Suppressor macrophage treated with lipopolysaccharide for 4 hours (primary cell): ENCODE measurements around the gene TEX19.
"Not testable (repeated sequence)": the region's sequence is repeated elsewhere in the genome, so short reads cannot be mapped to it uniquely, and the experiment has no call there.

Experiments used
- DNase-seq: peaks from one replicate; pipeline ENCODE4 v3.0.0-alpha.2; 2020

Gene TEX19

GRCh38 chr17:82359451-82360074 is 516 bp downstream of the TEX19 start:
- DNase-seq, result not testable (repeated sequence)

GRCh38 chr17:82361885-82362633 is 3.0 kb downstream of the TEX19 start:
- no peak for DNase-seq

- DNase-seq, result no peak
Observed at GRCh38 chr17:82365606-82366295, 6.7 kb downstream of the TEX19 start.

GRCh38 chr17:82366749-82367148 is 7.7 kb downstream of the TEX19 start:
- DNase-seq, result no peak

GRCh38 chr17:82367724-82368524 is 8.9 kb downstream of the TEX19 start:
- DNase-seq, result no peak

- no peak for DNase-seq
Observed at GRCh38 chr17:82369211-82369610, 10.2 kb downstream of the TEX19 start.

- peak; percentile 52 for DNase-seq
Observed at GRCh38 chr17:82370471-82371332, 11.7 kb downstream of the TEX19 start.

GRCh38 chr17:82371333-82372248 is 12.5 kb downstream of the TEX19 start, which contains the start of gene UTS2R:
Gene UTS2R, plus strand, starts transcription at chr17:82371765. Its CDS starts 2,560 bp downstream, at chr17:82374325.
- DNase-seq, result no peak

GRCh38 chr17:82372249-82373071 is 13.4 kb downstream of the TEX19 start:
- peak; percentile 77 for DNase-seq

- DNase-seq, result not testable (repeated sequence)
Observed at GRCh38 chr17:82373072-82373452, 14.0 kb downstream of the TEX19 start.

- no peak for DNase-seq
Observed at GRCh38 chr17:82373731-82374625, 14.9 kb downstream of the TEX19 start.

GRCh38 chr17:82374626-82375331 is 15.7 kb downstream of the TEX19 start:
- no peak for DNase-seq

- no peak for DNase-seq
Observed at GRCh38 chr17:82375359-82376041, 16.5 kb downstream of the TEX19 start.

- no peak for DNase-seq
Observed at GRCh38 chr17:82376042-82376730, 17.1 kb downstream of the TEX19 start.

GRCh38 chr17:82377294-82377693 is 18.2 kb downstream of the TEX19 start:
- DNase-seq, result not testable (repeated sequence)

GRCh38 chr17:82377924-82378740 is 19.1 kb downstream of the TEX19 start:
- DNase-seq, result no peak
